ENCODE measurements around the gene TXNDC12. TPM values are rescaled to one million over a fixed set of nuclear protein-coding genes. Genes with fewer than 3 reads are reported as not detected.
"Not testable (repeated sequence)": the region's sequence is repeated elsewhere in the genome, so short reads cannot be mapped to it uniquely, and the experiment has no call there.

TXNDC12 gene
- total and polyA plus RNA-seq, 4 donors: 22.4 to 59.8 (median 52.9) TPM

- Histone ChIP-seq H3K9me3 (ENCODE audit: control insufficient read depth, insufficient read depth, low read length) (no peaks in the 10 kb centered on the region), H3K4me1 (ENCODE audit: control insufficient read depth, insufficient read depth, low read length) (peaks cover 14% of the 10 kb centered on the region), H3K36me3 (ENCODE audit: control insufficient read depth, insufficient read depth, low read length) (peaks cover 6% of the 10 kb centered on the region), H3K4me3 (ENCODE audit: low read depth, low read length) (peak within 1 kb of the TSS; percentile 87), H3K27ac (ENCODE audit: low read depth, low read length) (peak within 1 kb of the TSS; percentile 92), H3K27me3 (ENCODE audit: control insufficient read depth, insufficient read depth, low read length) (no peaks in the 10 kb centered on the region)
- under 1% methylated on average over 75 of the region's 78 CpGs for WGBS (ENCODE audit: insufficient coverage)
- DNase-seq (ENCODE audit: low read depth in 4 of 6, low spot score in 6 of 6): peak; percentile 83 to 99 (median 90)
Measured at GRCh38 chr1:52033190-52034049, 21.6 kb downstream of the TXNDC12 start, which contains the start of gene KTI12. TSS of gene KTI12 (minus strand) at chr1:52033810. CDS start at chr1:52033761, 49 bp downstream.

GRCh38 chr1:52032785-52033131 is 22.2 kb downstream of the TXNDC12 start:
- no peak for DNase-seq (ENCODE audit: low read depth in 4 of 6, low spot score in 6 of 6)
- Histone ChIP-seq H3K27me3 (ENCODE audit: control insufficient read depth, insufficient read depth, low read length) (no peaks in the 10 kb centered on the region), H3K36me3 (ENCODE audit: control insufficient read depth, insufficient read depth, low read length) (peaks cover 5% of the 10 kb centered on the region), H3K4me1 (ENCODE audit: control insufficient read depth, insufficient read depth, low read length) (peaks cover 14% of the 10 kb centered on the region), H3K27ac (ENCODE audit: low read depth, low read length) (peak overlapping the region; percentile 92), H3K4me3 (ENCODE audit: low read depth, low read length) (peak overlapping the region; percentile 87), H3K9me3 (ENCODE audit: control insufficient read depth, insufficient read depth, low read length) (no peaks in the 10 kb centered on the region)
- WGBS (ENCODE audit: insufficient coverage): 11% methylated on average over 24 of the region's 24 CpGs

- H3K27ac ChIP-seq (ENCODE audit: low read depth, low read length): peak overlapping the region; percentile 92
- WGBS (ENCODE audit: insufficient coverage): 73% methylated on average over 4 of the region's 5 CpGs
- no peaks in the 10 kb centered on the region for H3K9me3 ChIP-seq (ENCODE audit: control insufficient read depth, insufficient read depth, low read length)
Measured at GRCh38 chr1:52032124-52032784, 22.7 kb downstream of the TXNDC12 start.

GRCh38 chr1:52028839-52029238 is 26.2 kb downstream of the TXNDC12 start:
- H3K27ac ChIP-seq (ENCODE audit: low read depth, low read length); H3K9me3 ChIP-seq (ENCODE audit: control insufficient read depth, insufficient read depth, low read length); DNase-seq (ENCODE audit: low read depth in 4 of 6, low spot score in 6 of 6); H3K27me3 ChIP-seq (ENCODE audit: control insufficient read depth, insufficient read depth, low read length); H3K4me3 ChIP-seq (ENCODE audit: low read depth, low read length): not testable (repeated sequence)
- peaks cover 14% of the 10 kb centered on the region for H3K4me1 ChIP-seq (ENCODE audit: control insufficient read depth, insufficient read depth, low read length)
- H3K36me3 ChIP-seq (ENCODE audit: control insufficient read depth, insufficient read depth, low read length): peaks cover 19% of the 10 kb centered on the region
- WGBS (ENCODE audit: insufficient coverage): no CpG with 5 or more reads among the region's 5 CpGs

More at GRCh38 chr1:52032124-52032784, 22.7 kb downstream of the TXNDC12 start:
- no peak for DNase-seq (ENCODE audit: low read depth in 4 of 6, low spot score in 6 of 6)
- peak overlapping the region; percentile 87 for H3K4me3 ChIP-seq (ENCODE audit: low read depth, low read length)
- H3K27me3 ChIP-seq (ENCODE audit: control insufficient read depth, insufficient read depth, low read length): no peaks in the 10 kb centered on the region
- H3K4me1 ChIP-seq (ENCODE audit: control insufficient read depth, insufficient read depth, low read length): peaks cover 14% of the 10 kb centered on the region
- peaks cover 7% of the 10 kb centered on the region for H3K36me3 ChIP-seq (ENCODE audit: control insufficient read depth, insufficient read depth, low read length)

- DNase-seq (ENCODE audit: low read depth in 4 of 6, low spot score in 6 of 6): no peak
- Histone ChIP-seq H3K27me3 (ENCODE audit: control insufficient read depth, insufficient read depth, low read length) (no peaks in the 10 kb centered on the region), H3K27ac (ENCODE audit: low read depth, low read length) (no peak overlapping the region), H3K4me1 (ENCODE audit: control insufficient read depth, insufficient read depth, low read length) (peaks cover 14% of the 10 kb centered on the region), H3K9me3 (ENCODE audit: control insufficient read depth, insufficient read depth, low read length) (no peaks in the 10 kb centered on the region), H3K36me3 (ENCODE audit: control insufficient read depth, insufficient read depth, low read length) (peaks cover 18% of the 10 kb centered on the region), H3K4me3 (ENCODE audit: low read depth, low read length) (no peak overlapping the region)
- WGBS (ENCODE audit: insufficient coverage): no CpG with 5 or more reads among the region's 1 CpG
Measured at GRCh38 chr1:52028328-52028727, 26.7 kb downstream of the TXNDC12 start.

- Histone ChIP-seq H3K4me1 (ENCODE audit: control insufficient read depth, insufficient read depth, low read length) (peaks cover under 1% of the 10 kb centered on the region), H3K27ac (ENCODE audit: low read depth, low read length) (no peak overlapping the region), H3K27me3 (ENCODE audit: control insufficient read depth, insufficient read depth, low read length) (no peaks in the 10 kb centered on the region), H3K9me3 (ENCODE audit: control insufficient read depth, insufficient read depth, low read length) (no peaks in the 10 kb centered on the region), H3K36me3 (ENCODE audit: control insufficient read depth, insufficient read depth, low read length) (peaks cover 28% of the 10 kb centered on the region), H3K4me3 (ENCODE audit: low read depth, low read length) (no peak overlapping the region)
- DNase-seq (ENCODE audit: low read depth in 4 of 6, low spot score in 6 of 6): no peak
- WGBS (ENCODE audit: insufficient coverage): 100% methylated on average over 2 of the region's 2 CpGs
Measured at GRCh38 chr1:52026278-52026677, 28.7 kb downstream of the TXNDC12 start.

GRCh38 chr1:52022133-52022532 is 32.9 kb downstream of the TXNDC12 start:
- H3K36me3 ChIP-seq (ENCODE audit: control insufficient read depth, insufficient read depth, low read length): peaks cover 28% of the 10 kb centered on the region
- H3K9me3 ChIP-seq (ENCODE audit: control insufficient read depth, insufficient read depth, low read length): no peaks in the 10 kb centered on the region
- no peak overlapping the region for H3K27ac ChIP-seq (ENCODE audit: low read depth, low read length)
- no peak overlapping the region for H3K4me3 ChIP-seq (ENCODE audit: low read depth, low read length)
- no peaks in the 10 kb centered on the region for H3K27me3 ChIP-seq (ENCODE audit: control insufficient read depth, insufficient read depth, low read length)
- WGBS (ENCODE audit: insufficient coverage): 83% methylated on average over 1 of the region's 2 CpGs
- H3K4me1 ChIP-seq (ENCODE audit: control insufficient read depth, insufficient read depth, low read length): no peaks in the 10 kb centered on the region
- DNase-seq (ENCODE audit: low read depth in 4 of 6, low spot score in 6 of 6): no peak

GRCh38 chr1:52008071-52008809 is 46.8 kb downstream of the TXNDC12 start:
- DNase-seq (ENCODE audit: low read depth in 4 of 6, low spot score in 6 of 6): no peak
- Histone ChIP-seq H3K4me1 (ENCODE audit: control insufficient read depth, insufficient read depth, low read length) (no peaks in the 10 kb centered on the region), H3K27ac (ENCODE audit: low read depth, low read length) (no peak overlapping the region), H3K9me3 (ENCODE audit: control insufficient read depth, insufficient read depth, low read length) (no peaks in the 10 kb centered on the region), H3K4me3 (ENCODE audit: low read depth, low read length) (no peak overlapping the region), H3K36me3 (ENCODE audit: control insufficient read depth, insufficient read depth, low read length) (no peaks in the 10 kb centered on the region), H3K27me3 (ENCODE audit: control insufficient read depth, insufficient read depth, low read length) (peaks cover 4% of the 10 kb centered on the region)
- 100% methylated on average over 2 of the region's 7 CpGs for WGBS (ENCODE audit: insufficient coverage)

GRCh38 chr1:52007215-52008002 is 47.6 kb downstream of the TXNDC12 start:
- Histone ChIP-seq H3K27ac (ENCODE audit: low read depth, low read length) (no peak overlapping the region), H3K4me3 (ENCODE audit: low read depth, low read length) (no peak overlapping the region), H3K9me3 (ENCODE audit: control insufficient read depth, insufficient read depth, low read length) (no peaks in the 10 kb centered on the region), H3K27me3 (ENCODE audit: control insufficient read depth, insufficient read depth, low read length) (peaks cover 4% of the 10 kb centered on the region), H3K36me3 (ENCODE audit: control insufficient read depth, insufficient read depth, low read length) (no peaks in the 10 kb centered on the region), H3K4me1 (ENCODE audit: control insufficient read depth, insufficient read depth, low read length) (no peaks in the 10 kb centered on the region)
- WGBS (ENCODE audit: insufficient coverage): 69% methylated on average over 3 of the region's 5 CpGs
- DNase-seq (ENCODE audit: low read depth in 4 of 6, low spot score in 6 of 6): peak in 1 of 6 donors; percentile 8

All from spinal cord (tissue), 10 donors.